GM21367 (cell line): ENCODE results near the gene TRAPPC2L.

Experiments used
- ATAC-seq: cut with Tn5 transposase; IDR thresholded peaks from one replicate; pipeline ENCODE4 v1.9.1; 2021; ENCODE audit not compliant: unreplicated experiment

Gene TRAPPC2L

GRCh38 chr16:88837806-88838205 lies 19.1 kb upstream of the TRAPPC2L start:
- no peak for ATAC-seq

GRCh38 chr16:88838566-88838965 lies 18.4 kb upstream of the TRAPPC2L start:
- no peak for ATAC-seq

GRCh38 chr16:88839026-88839529 lies 17.8 kb upstream of the TRAPPC2L start:
- no peak for ATAC-seq

- ATAC-seq = no peak
Observed at GRCh38 chr16:88839745-88840599, 17.0 kb upstream of the TRAPPC2L start.

GRCh38 chr16:88840600-88841215 lies 16.2 kb upstream of the TRAPPC2L start:
- no peak for ATAC-seq

GRCh38 chr16:88841521-88842307 lies 15.2 kb upstream of the TRAPPC2L start:
- no peak for ATAC-seq

- no peak for ATAC-seq
Observed at GRCh38 chr16:88842308-88842756, 14.6 kb upstream of the TRAPPC2L start.

GRCh38 chr16:88842806-88843205 lies 14.1 kb upstream of the TRAPPC2L start:
- no peak for ATAC-seq

GRCh38 chr16:88843256-88843655 lies 13.7 kb upstream of the TRAPPC2L start:
- ATAC-seq = no peak

- ATAC-seq = no peak
Observed at GRCh38 chr16:88844419-88845036, 12.4 kb upstream of the TRAPPC2L start.

- no peak for ATAC-seq
Observed at GRCh38 chr16:88846088-88846487, 10.8 kb upstream of the TRAPPC2L start.

- ATAC-seq = no peak
Observed at GRCh38 chr16:88847654-88848053, 9.3 kb upstream of the TRAPPC2L start.

- no peak for ATAC-seq
Observed at GRCh38 chr16:88848557-88848956, 8.4 kb upstream of the TRAPPC2L start.

GRCh38 chr16:88850531-88851199 lies 6.3 kb upstream of the TRAPPC2L start:
- ATAC-seq = no peak

- ATAC-seq = no peak
Observed at GRCh38 chr16:88851616-88852015, 5.3 kb upstream of the TRAPPC2L start.

- no peak for ATAC-seq
Observed at GRCh38 chr16:88853325-88853941, 3.5 kb upstream of the TRAPPC2L start.

- no peak for ATAC-seq
Observed at GRCh38 chr16:88854306-88855111, 2.4 kb upstream of the TRAPPC2L start.

GRCh38 chr16:88855176-88855575 lies 1.8 kb upstream of the TRAPPC2L start:
- ATAC-seq = no peak

GRCh38 chr16:88855736-88856121 lies 1.2 kb upstream of the TRAPPC2L start:
- ATAC-seq = no peak
